ENCODE data around the gene HDAC5.

The HDAC5 gene

DNA sequence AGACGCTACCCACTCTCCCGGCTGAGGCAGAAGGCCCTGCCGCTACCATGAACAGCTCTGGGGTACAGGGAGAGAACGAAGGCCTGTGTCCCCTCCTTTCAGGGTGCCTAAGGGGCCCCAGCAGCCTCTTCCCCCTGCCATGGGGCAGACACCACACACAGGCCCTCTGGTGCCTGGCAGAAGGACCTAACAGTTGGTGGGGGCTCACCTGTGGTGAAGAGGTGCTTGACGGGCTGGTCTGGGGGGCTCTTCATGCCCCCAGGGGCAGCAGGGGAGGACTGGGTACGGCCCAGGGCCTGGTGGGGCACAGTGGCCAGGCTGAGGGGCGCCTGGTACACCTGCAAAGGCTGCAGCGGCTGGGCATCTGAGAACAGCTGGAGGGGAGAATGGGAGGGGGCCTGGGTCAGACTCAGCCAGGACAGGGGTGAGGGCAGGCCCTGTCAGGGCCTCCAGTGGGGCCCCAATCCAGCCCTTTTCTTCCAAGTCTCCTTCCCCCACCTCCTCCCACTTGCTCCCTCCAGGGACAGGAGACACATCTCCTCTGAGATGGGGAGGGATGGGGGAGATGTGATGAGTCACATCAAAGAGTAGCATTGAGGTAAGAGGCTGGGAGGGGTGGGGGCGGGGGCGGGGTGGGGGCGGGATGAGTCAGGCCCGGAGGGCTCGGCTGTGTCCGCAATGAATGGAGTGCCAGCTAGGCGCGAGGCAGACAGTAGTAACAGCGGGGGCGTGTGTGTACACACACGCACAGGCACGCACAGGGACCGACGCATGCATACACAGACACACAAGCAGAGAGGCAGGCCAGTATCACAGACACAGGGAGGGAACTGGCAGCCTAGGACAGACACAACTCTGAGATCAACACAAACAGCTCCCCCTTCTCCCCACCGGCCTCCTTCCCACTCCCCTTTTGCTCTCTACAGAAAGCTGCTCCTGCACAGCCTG is 36.8 kb downstream of the HDAC5 start:
- FAIRE-seq, result no peak

- no peak for FAIRE-seq
Observed at GRCh38 chr17:44085908-44086307, 37.5 kb downstream of the HDAC5 start.

- FAIRE-seq, result no peak
Observed at GRCh38 chr17:44084921-44085320, 38.5 kb downstream of the HDAC5 start.

DNA sequence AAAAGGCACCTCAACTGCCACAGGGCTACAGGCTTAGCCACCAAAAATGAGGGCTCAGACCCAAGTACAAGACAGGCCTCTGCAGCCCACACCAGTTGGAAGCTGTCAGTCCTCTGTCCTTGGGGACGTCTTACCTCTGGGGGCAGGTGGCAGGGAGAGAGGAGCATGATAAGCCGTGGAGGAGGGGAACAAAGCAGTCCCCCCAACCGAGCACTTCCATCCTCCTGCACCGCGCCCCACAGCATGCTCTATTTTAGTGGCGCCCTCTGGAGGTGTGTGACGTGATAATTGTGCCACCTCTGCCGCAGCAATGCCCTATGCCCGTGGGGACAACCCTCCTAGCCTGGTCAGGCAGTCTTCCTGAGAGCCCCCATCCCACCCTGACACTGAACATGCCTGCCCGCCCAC is 39.3 kb downstream of the HDAC5 start:
- no peak for FAIRE-seq

DNA sequence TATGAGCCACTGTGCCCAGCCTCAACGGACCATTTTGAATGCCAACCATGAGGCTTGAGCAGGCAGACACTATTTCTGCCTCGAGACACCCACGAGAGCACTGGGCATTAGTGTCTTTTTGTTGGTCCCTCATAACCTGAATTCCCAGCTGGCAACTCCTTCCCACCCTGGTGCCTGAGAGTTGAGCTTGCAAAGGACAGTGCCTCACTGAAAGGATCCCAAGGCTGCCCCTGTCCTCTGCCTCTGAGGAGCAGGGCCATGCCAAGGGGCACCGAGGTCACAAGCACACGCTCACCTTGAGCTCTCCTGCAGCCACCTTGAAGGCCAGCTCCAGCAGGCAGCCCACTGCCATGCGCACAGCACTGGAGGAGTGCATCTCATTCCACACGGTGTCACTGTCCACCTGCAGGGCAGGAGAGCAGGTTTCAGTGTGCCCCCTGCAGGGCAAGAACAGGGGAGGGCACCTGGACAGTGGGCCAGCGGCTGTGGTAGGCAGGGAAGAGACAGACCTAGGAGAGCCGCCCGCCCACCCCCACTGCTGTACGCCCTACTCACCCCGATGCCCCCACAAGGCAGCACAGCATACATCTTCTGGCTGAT is 40.1 kb downstream of the HDAC5 start:
- FAIRE-seq, result no peak

DNA sequence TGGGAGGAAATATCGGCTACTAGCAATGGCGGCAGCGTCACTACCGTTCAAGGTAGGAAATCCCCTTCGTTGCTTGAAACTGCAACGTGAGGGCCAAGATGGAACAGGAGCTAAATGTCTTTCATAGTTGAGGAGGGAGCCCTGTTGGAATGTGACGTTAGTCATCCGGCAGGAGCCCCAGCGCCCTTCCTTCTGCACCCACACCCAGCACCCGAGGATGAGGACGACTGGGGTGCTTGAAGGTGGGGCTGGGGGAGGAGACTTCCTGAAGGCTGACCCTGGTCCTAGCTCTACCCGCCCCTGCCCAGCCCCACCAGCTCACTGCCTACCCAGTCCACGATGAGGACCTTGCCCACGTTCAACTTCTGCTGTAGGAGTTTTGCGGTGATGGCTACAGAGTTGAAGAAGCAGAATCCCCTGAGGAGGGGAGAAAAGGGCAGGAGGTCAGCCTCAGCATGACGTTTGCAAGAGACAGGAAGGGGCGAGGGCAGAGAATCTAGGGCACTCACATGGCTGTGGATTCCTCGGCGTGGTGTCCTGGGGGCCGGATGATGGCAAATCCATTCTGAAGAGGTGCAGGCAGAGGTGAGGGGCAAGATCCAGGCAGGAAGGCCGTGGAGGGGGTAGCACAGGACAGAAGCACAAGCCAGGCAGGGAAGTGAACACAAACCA is 41.0 kb downstream of the HDAC5 start:
- no peak for FAIRE-seq

GRCh38 chr17:44081681-44082080 is 41.8 kb downstream of the HDAC5 start:
- no peak for FAIRE-seq

DNA sequence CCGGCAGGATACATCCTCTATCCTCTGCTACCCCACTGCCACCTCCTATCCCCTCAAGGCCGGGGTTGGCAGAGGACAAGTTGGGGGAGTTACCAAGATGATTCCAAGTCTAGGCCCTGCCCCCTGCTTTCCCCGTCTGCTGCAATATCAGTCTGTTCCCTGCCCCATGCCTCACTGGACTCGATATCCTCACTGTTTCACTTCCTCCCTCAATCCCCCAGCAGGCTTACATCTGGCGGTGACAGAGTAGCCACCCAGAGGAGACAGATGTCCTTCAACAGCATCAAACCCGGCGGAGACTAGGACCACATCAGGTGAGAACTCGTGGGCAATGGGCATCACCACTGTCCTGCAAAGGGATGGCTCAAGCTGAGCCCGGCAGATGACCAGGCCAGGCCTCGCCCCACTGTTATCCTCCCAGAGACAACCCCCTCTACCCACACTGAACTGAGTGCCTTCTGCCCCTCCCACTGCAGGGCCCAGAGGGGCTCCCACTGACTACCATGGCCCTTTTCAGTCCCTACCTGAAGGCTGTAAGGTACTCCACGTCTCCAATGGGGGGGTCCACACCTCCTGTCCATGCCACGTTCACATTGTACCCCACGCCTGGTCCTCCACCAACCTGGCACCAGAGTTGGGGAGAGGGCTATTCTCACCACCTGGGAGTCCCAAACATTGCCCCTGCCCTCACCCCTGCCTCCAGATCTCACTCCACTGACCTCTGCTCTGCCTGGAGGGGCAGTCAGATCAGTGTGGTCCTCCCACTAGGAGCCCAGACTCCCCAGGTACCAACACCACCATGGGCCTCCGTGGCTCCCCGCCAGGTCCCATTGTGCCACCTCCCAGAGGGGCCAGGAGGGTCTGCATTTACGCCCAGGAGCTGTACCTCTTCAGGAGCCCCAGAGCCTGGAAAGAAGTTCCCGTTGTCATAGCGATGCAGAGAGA is 43.3 kb downstream of the HDAC5 start:
- FAIRE-seq, result no peak

DNA sequence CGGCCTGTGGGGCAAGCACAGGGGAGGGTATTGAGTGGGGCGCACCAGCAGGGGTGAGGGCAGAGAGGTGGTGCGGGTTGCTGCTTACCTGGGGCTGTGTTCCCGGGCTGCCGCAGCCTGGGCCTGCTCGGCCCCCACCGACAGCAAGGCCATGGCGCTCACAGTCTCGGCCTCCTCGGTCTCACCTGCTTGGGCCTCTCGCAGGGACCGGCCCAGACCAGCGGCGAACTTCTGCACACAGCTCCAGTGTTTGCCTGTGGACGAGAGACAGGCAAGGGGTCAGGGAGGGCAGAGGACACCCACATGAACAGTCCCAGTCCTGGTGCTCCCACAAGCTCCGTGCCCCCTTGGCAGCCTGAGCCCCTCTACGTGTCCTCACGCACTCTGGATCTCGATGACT is 45.0 kb downstream of the HDAC5 start:
- FAIRE-seq, result no peak

DNA sequence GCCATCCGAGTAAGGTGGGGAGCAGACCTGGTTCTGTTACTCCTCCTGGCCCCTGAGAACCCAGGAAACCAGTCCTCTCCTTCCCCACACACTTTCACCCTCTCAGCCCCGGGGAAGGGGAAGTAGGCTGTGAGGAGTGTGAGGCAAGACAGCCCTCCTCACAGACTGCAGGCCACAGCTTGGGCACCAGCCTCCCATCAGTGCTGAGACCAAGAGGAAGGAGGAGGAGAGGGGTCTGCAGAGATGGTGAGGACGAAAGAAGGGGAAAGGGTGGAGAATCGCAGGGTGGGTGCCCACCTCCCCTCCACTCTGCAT is 45.9 kb downstream of the HDAC5 start:
- no peak for FAIRE-seq

- no peak for FAIRE-seq
Observed at GRCh38 chr17:44076716-44077594, 46.5 kb downstream of the HDAC5 start.

GRCh38 chr17:44075598-44076293 is 47.7 kb downstream of the HDAC5 start:
- FAIRE-seq, result no peak

- no peak for FAIRE-seq
Observed at GRCh38 chr17:44074911-44075285, 48.5 kb downstream of the HDAC5 start.

GRCh38 chr17:44074231-44074910 is 49.1 kb downstream of the HDAC5 start:
- FAIRE-seq, result no peak

DNA sequence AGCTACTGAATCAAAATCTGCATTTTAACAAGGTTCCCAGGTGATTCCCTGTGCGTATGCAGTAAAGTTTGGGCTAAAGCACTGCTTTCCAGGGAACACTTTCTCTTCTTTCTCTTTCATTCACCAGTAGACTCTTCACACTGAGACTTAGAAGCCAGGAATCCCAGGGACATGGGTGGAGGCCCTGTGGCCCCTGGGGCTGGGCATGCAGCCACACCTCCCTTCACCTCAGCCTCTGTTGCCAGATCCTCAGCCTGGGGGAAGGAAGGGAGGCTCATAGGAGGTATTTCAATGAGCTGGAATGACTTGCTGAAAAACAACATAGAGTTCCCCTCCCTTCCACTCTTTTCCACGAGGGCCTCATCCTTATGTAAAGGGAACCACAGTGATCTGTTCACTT is 51.7 kb downstream of the HDAC5 start:
- no peak for FAIRE-seq

DNA sequence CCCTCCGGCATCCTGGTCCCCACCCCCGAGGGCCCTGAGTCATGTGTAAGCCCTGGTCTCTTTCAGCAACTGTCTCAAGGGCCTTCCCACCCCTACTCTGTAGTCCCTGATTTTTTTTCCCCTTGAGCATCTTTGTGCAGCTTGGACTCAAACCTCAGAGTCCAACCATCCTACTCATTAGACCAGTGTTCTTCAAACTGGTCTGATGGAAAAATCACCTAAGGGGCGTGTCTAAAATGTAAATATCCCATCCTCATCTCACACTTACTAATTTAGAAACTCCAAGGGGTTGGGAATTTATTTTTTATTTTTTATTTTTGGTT is 52.3 kb downstream of the HDAC5 start:
- no peak for FAIRE-seq

- no peak for FAIRE-seq
Observed at GRCh38 chr17:44070455-44071197, 52.8 kb downstream of the HDAC5 start, which contains the start of gene G6PC3. G6PC3 (plus strand) TSS chr17:44070735; CDS start chr17:44070966, 231 bp downstream.

DNA sequence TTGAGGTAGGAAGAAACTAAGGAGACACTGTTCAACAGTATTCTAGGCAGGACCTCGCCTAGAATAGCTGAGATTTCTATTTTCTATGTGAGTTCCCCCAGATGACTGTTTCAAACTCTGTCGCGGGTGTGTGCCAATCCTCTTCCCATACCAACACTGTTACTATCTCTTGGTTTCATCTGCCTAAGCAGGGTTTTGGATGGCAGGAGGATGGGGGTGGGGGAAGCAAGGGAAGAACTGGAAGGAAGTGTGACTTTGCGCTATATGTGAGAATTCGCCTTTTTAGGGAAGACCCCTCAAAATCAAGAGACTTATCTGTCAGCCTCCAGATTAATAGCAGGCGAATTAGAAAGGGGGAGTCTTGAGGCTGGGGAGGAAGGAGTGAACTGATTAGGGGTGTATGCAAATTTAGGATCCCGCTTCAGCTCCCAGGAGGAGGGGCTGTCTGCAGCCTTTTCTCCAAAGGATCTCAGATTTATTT is 53.4 kb downstream of the HDAC5 start:
- FAIRE-seq, result no peak

DNA sequence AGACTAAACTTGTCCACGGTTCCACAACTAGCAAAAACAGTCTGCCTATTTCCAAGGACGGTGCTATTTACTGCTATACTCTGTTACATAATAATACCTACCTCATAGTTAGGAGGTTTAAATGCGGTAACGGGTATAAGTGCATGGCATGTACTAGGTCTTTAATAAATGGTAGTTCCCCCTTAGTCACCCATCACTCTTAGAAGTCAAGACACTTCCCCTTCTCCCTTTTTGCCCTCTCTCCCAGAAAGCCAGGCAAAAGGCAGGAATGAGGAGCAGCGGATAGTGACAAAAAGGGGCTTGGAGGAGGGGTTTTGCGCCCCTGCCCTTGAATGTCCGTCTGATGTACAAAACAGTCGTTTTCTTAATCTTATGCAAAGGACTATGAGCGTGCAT is 55.9 kb downstream of the HDAC5 start:
- no peak for FAIRE-seq
